HG03442 (cell line): Measurements from ENCODE around the gene DIAPH3.

ENCODE experiments used
- ATAC-seq: cut with Tn5 transposase; IDR thresholded peaks from one replicate; pipeline ENCODE4 v1.9.1; 2021; ENCODE audit warnings: mild to moderate bottlenecking, moderate library complexity; ENCODE audit not compliant: unreplicated experiment

DIAPH3 gene

DNA sequence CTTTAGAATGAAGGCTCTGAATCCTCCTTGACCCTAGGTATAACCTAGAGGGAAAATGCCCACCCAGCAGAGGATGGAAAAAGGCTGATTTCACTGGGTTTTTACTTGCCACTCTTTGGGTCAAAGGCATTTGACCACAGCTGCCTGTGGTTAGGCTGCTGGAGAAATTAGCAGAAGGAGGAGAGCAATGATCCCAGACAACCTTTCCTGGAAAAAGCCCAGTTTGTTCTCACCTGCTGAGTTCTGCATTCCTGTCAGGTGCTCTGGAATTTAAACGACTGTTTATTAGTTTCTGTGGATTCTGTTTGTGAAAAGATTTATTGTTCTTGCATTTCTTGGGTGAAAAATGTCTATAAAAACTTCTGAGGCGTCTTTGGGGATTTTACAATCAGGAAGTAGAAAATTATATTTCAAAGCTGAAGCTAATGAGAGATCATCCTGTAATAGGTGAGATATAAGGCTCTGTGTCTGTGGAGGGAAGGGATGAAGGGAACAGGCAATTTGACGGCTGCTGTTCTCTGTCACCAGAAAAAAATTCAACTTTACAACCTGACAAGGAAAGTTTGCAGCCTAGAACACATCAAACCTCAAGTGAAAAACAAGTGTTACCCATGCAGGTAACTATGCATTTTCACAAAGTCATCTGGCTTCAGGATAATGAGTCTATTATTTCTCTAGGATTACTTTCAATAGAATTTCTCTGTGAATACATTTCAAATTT is 519.7 kb downstream of the DIAPH3 start:
- no peak for ATAC-seq

DNA sequence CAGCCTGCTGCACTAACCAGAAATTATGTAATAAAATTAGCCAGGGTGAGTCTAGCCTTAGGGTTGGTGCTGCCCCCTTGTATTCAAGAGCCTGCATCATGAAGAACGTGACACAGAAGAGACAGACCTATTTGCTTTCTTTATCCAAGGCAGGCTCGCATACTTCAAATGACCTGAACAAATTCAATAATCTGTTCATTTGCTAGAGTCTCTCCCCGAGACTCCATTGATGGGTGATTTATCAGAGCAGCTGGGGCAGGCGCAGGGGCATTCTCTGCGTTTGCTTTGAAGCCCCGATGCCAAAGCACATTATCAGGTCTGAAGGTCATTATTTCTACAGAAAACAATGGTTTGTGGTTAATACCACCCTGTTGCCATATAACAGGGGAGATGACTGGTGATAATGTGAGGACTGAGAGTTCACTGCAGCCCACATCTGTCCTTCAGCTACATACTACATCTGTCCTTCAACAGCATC is 520.3 kb downstream of the DIAPH3 start:
- no peak for ATAC-seq

DNA sequence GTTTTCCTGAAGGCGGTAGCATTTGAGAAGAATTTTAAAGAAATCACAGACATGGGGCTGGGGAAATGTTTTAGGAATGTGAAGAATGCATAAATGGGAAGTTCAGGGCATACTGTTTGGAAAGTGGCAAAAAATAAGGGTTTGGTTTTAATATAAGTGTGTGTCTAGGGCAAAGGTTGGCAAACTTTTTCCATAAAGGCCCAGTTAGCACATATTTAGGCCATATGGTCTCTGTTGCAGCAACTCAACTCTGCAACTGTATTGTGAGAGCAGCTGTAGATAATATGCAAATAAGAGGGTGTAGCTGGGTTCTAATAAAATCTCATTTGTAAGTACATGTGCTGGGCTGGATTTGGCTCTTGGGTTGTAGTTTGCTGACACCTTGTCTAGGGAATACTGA is 521.9 kb downstream of the DIAPH3 start:
- no peak for ATAC-seq

DNA sequence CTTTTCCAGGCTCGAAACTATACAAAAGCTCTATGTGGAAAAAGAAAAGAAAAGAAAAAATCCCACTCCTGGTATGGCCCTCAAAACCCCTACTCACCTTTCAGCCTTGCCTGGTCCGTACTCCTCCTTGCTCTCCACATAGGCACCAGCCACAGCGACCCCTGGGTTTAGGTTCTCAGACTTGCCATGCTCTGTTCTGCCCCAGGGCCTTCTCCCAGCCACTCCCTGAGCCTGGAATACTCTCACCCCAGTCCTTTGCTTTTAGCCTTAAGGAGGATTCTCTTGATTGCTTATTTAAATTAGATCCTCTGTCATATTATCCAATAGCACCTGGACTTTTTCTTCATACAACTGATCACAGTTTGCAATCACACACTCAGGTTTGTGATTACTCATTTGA is 522.5 kb downstream of the DIAPH3 start:
- ATAC-seq: no peak

DNA sequence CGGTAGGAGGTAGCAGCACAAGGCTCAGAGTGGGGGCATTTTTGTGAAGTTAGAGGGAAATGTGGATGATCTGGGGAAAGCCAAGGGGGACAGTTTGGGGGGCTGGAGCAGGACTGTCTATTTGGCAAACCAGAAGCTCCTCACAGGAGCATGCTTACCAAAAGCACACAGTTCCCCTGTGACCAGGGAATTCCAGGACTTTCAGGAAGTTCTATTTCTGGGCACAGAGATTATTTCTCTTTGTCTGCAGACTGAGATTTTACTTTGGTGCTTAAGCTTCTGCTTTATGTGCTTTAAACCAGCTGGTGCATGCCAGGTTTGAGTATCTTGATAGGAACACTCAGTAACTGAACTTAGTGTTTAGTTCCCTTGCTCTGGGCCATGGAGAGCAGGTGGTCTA is 525.3 kb downstream of the DIAPH3 start:
- no peak for ATAC-seq

DNA sequence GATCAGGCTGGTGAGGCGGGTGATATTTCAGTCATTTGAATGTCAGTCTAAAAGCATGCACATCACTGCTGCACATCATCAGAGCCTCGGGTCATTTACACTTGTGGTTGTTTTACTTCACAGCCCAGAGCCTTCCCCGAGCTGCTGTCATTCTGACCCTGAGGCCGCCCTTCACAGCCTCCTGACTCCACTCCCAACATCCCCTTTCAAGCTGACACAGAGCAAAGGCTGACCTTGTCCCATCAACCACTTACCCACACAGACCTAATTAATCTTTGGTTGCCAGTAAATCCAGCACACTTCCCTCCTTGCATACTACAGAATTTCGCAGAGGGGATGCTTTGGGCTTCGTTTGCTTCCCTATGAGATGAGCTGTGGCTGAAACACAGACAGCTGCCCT is 528.1 kb downstream of the DIAPH3 start:
- ATAC-seq: no peak

DNA sequence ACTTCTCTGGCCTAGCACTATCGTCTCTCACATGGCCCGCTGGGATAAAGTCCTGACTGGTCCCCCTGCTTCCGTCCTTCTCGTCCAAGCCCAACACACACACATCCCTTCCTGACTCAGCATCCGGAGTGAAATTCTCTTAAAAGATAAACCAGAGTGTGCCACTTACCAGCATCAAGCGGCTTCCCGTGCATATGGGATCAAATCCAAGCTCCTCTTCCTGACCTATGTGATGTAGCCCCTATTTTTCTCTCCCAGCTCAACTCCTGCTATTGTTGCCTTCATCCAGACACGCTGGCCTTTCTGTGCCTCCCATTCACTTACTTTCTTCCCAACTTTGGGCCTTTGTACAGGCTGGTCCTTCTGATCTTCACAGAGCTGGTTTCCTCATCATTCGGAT is 530.4 kb downstream of the DIAPH3 start:
- no peak for ATAC-seq

DNA sequence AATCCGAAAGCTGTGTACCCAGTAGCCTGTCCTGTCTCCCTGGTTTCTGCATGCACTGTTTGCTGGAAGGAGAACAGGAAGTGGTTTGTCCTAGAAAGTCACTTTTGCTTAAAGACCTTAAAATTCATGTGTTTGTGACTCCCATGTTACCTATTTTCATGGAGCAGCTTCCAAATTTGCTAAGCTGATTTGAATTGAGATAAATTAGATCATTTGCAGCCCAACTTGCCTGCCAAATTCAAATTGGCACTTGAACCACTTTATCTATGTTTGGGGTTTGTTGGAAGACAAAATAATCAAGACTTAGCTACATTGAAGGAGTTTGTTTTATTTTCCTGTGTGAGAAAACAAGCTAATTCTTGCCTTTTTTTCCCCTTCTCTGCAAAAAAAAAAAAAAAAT is 532.5 kb downstream of the DIAPH3 start:
- no peak for ATAC-seq

DNA sequence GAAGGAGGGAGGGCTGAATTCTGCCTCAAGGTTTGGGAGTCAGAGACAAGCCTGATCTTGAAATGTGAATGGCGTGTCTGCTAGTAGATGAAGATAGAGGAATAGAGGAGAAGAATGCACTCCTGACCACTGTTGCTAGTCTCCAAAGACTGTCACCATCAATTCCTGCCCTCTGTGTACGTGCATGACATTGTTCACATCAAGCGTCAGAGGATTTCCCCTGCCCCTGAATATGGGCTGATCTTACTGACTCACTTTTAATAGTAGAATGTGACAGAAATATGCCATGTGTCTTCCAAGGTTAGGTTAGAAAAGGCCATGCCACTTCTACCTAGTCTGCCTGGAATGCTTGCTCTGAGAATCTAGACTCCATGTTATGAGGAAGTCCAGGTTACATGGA is 538.6 kb downstream of the DIAPH3 start:
- ATAC-seq: no peak

DNA sequence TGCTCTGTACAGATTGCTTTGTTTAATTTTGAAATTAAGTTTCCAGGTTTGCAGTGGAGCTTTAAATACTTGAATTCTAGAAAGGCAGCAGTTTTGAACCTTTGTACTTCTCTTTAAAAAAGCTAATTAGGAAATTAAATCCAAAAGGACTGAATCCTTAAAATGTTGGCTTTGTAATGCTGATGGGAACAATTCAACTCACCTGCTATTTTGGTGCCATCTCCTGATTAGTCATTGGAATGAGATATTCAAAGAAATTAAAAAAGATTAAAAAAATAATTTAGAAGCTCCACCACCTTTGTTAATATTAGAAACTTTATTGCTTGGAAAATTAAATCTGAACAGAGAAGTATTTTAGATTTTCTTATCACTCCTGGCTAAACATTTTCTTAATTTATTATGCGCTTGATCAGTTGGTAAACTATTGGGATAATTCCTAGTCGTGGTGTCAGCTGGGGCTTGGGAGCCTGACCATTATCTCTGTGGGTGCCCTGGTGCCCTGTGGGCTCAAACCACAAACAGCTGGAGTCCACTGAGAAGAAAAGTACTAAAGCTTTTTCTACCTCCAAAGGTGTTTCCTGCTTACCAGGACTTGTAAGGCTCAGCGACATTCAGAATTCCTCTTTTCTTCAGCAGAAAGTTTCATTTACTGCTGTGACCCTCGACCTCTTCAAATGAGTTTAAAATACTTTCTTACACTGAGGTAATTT is 540.4 kb downstream of the DIAPH3 start:
- ATAC-seq: no peak

DNA sequence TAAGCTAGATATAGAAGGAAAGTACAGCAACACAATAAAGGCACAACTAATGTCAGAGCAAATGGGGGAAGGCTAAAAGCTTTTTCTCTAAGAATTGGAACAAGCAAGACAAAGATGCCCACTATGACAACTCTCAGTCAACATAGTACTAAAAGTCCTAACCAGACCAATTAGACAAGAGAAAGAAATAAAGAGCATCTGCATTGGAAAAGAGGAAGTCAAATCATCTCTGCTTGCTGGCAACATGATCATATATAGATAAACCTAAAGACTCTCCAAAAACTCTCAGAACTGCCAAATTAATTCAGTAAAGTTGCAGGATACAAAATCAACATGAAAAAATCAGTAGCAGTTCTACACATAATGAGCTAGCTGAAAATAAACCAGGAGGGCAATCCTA is 542.0 kb downstream of the DIAPH3 start:
- no peak for ATAC-seq
